GM12878 (cell line): ENCODE results near the gene SNAPC4. TPM values are rescaled to one million over a fixed set of nuclear protein-coding genes. Genes with fewer than 3 reads are reported as not detected.

Experiments
- ASH2L ChIP-seq: fragments of 300-600, 200-600 bp; sonication (generic); IDR thresholded peaks from 2 replicates; pipeline ENCODE4 v1.6.1; 2017; ENCODE audit warnings: low read depth, mild to moderate bottlenecking, borderline replicate concordance
- ATF7 ChIP-seq: fragments of 450-650 bp; IDR thresholded peaks from 2 replicates; pipeline ENCODE4 v1.6.1; 2016; ENCODE audit warnings: low read depth, mild to moderate bottlenecking
- CEBPB ChIP-seq, 2 experiments: fragments of 150-350 bp in 1 of 2; IDR thresholded peaks; 2 replicates each; pipeline ENCODE4 v1.6.1; 2012 to 2014; ENCODE audit warnings: low read depth in 2 of 2, low read length in 2 of 2, borderline replicate concordance in 1 of 2, inconsistent platforms in 1 of 2
- E4F1 ChIP-seq: fragments of 450-650 bp; IDR thresholded peaks from 2 replicates; pipeline ENCODE4 v1.6.1; 2018; ENCODE audit warnings: borderline replicate concordance, mild to moderate bottlenecking; ENCODE audit not compliant: partially characterized antibody
- ETV6 ChIP-seq, 2 experiments: fragments of 450-650 bp in 1 of 2; IDR thresholded peaks in 1 of 2; conservative IDR thresholded peaks in 1 of 2; 2 replicates each; pipeline ENCODE4 v1.6.1; 2014; ENCODE audit warnings: antibody characterized with exemption in 1 of 2, borderline replicate concordance in 1 of 2, low read depth in 1 of 2, mild to moderate bottlenecking in 1 of 2, moderate library complexity in 1 of 2
- GATAD2B ChIP-seq: fragments of 450-650 bp; conservative IDR thresholded peaks from 2 replicates; pipeline ENCODE4 v1.6.1; 2017; ENCODE audit warnings: low read depth, mild to moderate bottlenecking, moderate library complexity
- MEF2B ChIP-seq: fragments of 450-650 bp; IDR thresholded peaks from 2 replicates; pipeline ENCODE4 v1.6.1; 2018; ENCODE audit warnings: mild to moderate bottlenecking, moderate library complexity; ENCODE audit not compliant: partially characterized antibody, poor library complexity, severe bottlenecking
- MXI1 ChIP-seq: fragments of 150-350 bp; IDR thresholded peaks from 2 replicates; pipeline ENCODE4 v1.6.1; 2011; ENCODE audit warnings: low read depth, mild to moderate bottlenecking, inconsistent platforms, low read length, improper control_type of control experiment
- PRDM15 ChIP-seq: fragments of 450-650 bp; formaldehyde crosslinking; IDR thresholded peaks from 2 replicates; pipeline ENCODE4 v1.4.0; 2020; ENCODE audit warnings: mild to moderate bottlenecking, moderate library complexity
- RAD21 ChIP-seq: IDR thresholded peaks from 2 replicates; pipeline ENCODE4 v1.6.1; 2011; ENCODE audit warnings: mild to moderate bottlenecking, low read depth, low read length, moderate library complexity; ENCODE audit not compliant: insufficient read depth
- RELB ChIP-seq: fragments of 450-650 bp; IDR thresholded peaks from 2 replicates; pipeline ENCODE4 v1.6.1; 2017; ENCODE audit warnings: low read depth, mild to moderate bottlenecking, moderate library complexity
- REST ChIP-seq: IDR thresholded peaks from 2 replicates; pipeline ENCODE4 v1.6.1; 2012; ENCODE audit warnings: mild to moderate bottlenecking, low read depth, low read length
- RFX5 ChIP-seq: IDR thresholded peaks from 2 replicates; pipeline ENCODE4 v1.6.1; 2011; ENCODE audit warnings: low read depth, low read length, improper control_type of control experiment
- SUPT20H ChIP-seq: IDR thresholded peaks from 2 replicates; pipeline ENCODE4 v1.6.1; 2011; ENCODE audit warnings: low read depth, mild to moderate bottlenecking, low read length, moderate library complexity, borderline replicate concordance; ENCODE audit not compliant: control insufficient read depth
- TARDBP ChIP-seq: IDR thresholded peaks from 2 replicates; pipeline ENCODE4 v1.6.1; 2016; ENCODE audit warnings: borderline replicate concordance
- WRNIP1 ChIP-seq: IDR thresholded peaks from 2 replicates; pipeline ENCODE4 v1.6.1; 2011; ENCODE audit warnings: low read depth, low read length, improper control_type of control experiment, borderline replicate concordance
- polyA plus RNA-seq, 11 experiments: library from polyadenylated mRNA; depleted of rRNA in 4 of 11; unstranded in 6 of 11; stranded (reverse) in 5 of 11; fragments of >200 nt; fragmentation: Nextera tagmentation in 4 of 11; fragmentation: Illumina TruSeq in 1 of 11; extraction: Ambion mirVana in 4 of 11; extraction: Trizol in 1 of 11; gene quantifications; 1 replicate in 1 of 11; 2 replicates in 10 of 11; pipeline versions ENCODE4 v1.2.1 to v1.2.3, GENCODE V29; 2011 to 2016; ENCODE audit warnings: inconsistent platforms in 2 of 11, missing spikeins in 2 of 11, low read depth in 1 of 11
- total RNA-seq, 4 experiments: library from RNA; depleted of rRNA in 3 of 4; stranded (reverse); fragments of >200 nt in 3 of 4; fragmentation: Illumina TruSeq in 1 of 4; extraction: Trizol in 1 of 4; gene quantifications; 2 replicates each; pipeline versions ENCODE4 v1.2.1 to v1.2.3, GENCODE V29; 2013 to 2021

Gene SNAPC4
- total and polyA plus RNA-seq, 10 of the 15 experiments (the other 5 are each of a cell fraction or from before 2014, with no cell fraction given), result 0.42 to 19.8 (median 7.0) TPM

GRCh38 chr9:136410500-136411287 is 10.7 kb upstream of the SNAPC4 start, which contains the start of the genes ENTR1 and PMPCA (continued):
- TF ChIP-seq ETV6 (conservative IDR thresholded peaks at IDR 0.05 in 1 of 2, IDR thresholded peaks at IDR 0.05 in 1 of 2; ENCODE audit: borderline replicate concordance in 1 of 2, low read depth in 1 of 2) (no peak), REST (0 out of 2 replicates have a peak, but pooled peaks have one; percentile 15), SUPT20H (no peak), MXI1 (peak; percentile 85), ATF7 (no peak), RELB (peak; percentile 97), CEBPB (IDR thresholded peaks at IDR 0.05; ENCODE audit: borderline replicate concordance in 1 of 2, low read depth in 2 of 2, low read length in 2 of 2) (no peak), MEF2B (no peak), TARDBP (0 out of 2 replicates have a peak, but pooled peaks have one; percentile 40), ASH2L (no peak), PRDM15 (CRISPR knock-in tag) (no peak), E4F1 (peak; percentile 23), WRNIP1 (no peak), GATAD2B (no peak; the same call in 1 of the 2 replicates), RFX5 (0 out of 2 replicates have a peak, but pooled peaks have one; percentile 19), RAD21 (no peak)
